GM19193 (cell line): ENCODE results near the gene TUBB4B.

Source experiments
- POLR2A ChIP-seq: IDR thresholded peaks from 4 replicates; pipeline ENCODE4 v1.6.1; 2011; ENCODE audit not compliant: insufficient read depth, insufficient read length; ENCODE audit errors: extremely low read depth

TUBB4B gene

GRCh38 chr9:137204731-137205125 is 36.4 kb upstream of the TUBB4B start:
- no peak for TF ChIP-seq POLR2A

- peak; percentile 93 for TF ChIP-seq POLR2A
Observed at GRCh38 chr9:137205126-137206069, 35.7 kb upstream of the TUBB4B start, which contains the start of the genes NDOR1 and TMEM203. NDOR1 (plus strand) TSS chr9:137205700; CDS start chr9:137205778, 78 bp downstream. TMEM203 (minus strand) TSS chr9:137205648; CDS start chr9:137205414, 234 bp downstream.

- no peak for TF ChIP-seq POLR2A
Observed at GRCh38 chr9:137206602-137207001, 34.5 kb upstream of the TUBB4B start.

GRCh38 chr9:137211532-137211931 is 29.6 kb upstream of the TUBB4B start:
- TF ChIP-seq POLR2A: no peak

GRCh38 chr9:137212520-137212919 is 28.6 kb upstream of the TUBB4B start:
- no peak for TF ChIP-seq POLR2A

GRCh38 chr9:137213160-137214060 is 27.7 kb upstream of the TUBB4B start:
- TF ChIP-seq POLR2A: no peak

GRCh38 chr9:137214620-137215019 is 26.5 kb upstream of the TUBB4B start:
- no peak for TF ChIP-seq POLR2A

- no peak for TF ChIP-seq POLR2A
Observed at GRCh38 chr9:137215196-137215986, 25.7 kb upstream of the TUBB4B start.

- no peak for TF ChIP-seq POLR2A
Observed at GRCh38 chr9:137216188-137216965, 24.7 kb upstream of the TUBB4B start.

GRCh38 chr9:137217276-137218211 is 23.5 kb upstream of the TUBB4B start:
- peak; percentile 5 for TF ChIP-seq POLR2A

GRCh38 chr9:137218212-137218753 is 22.8 kb upstream of the TUBB4B start:
- no peak for TF ChIP-seq POLR2A

- TF ChIP-seq POLR2A: no peak
Observed at GRCh38 chr9:137218754-137219271, 22.3 kb upstream of the TUBB4B start.
